Stimulated activated CD8-positive, alpha-beta memory T cell treated with anti-CD3 and anti-CD28 coated beads, Interleukin-4, amount 100 ng/mL, for 48 hours (primary cell): ENCODE data around the gene STK39.

ENCODE experiments used
- DNase-seq: peaks from one replicate; pipeline ENCODE4 v3.0.0-alpha.2; 2020

Gene STK39

GRCh38 chr2:168181825-168182224, 65.6 kb downstream of the STK39 start:
- no peak for DNase-seq

- no peak for DNase-seq
Observed at GRCh38 chr2:168180914-168181313, 66.5 kb downstream of the STK39 start.

- DNase-seq = no peak
Observed at GRCh38 chr2:168180483-168180882, 66.9 kb downstream of the STK39 start.

- DNase-seq = no peak
Observed at GRCh38 chr2:168179592-168179991, 67.8 kb downstream of the STK39 start.

- DNase-seq = no peak
Observed at GRCh38 chr2:168178520-168179324, 68.7 kb downstream of the STK39 start.

- DNase-seq = no peak
Observed at GRCh38 chr2:168176402-168176801, 71.0 kb downstream of the STK39 start.

- DNase-seq = no peak
Observed at GRCh38 chr2:168175469-168175868, 71.9 kb downstream of the STK39 start.

GRCh38 chr2:168174756-168175155, 72.6 kb downstream of the STK39 start:
- no peak for DNase-seq

- no peak for DNase-seq
Observed at GRCh38 chr2:168172071-168172470, 75.3 kb downstream of the STK39 start.

GRCh38 chr2:168171059-168171762, 76.2 kb downstream of the STK39 start:
- no peak for DNase-seq

- DNase-seq = no peak
Observed at GRCh38 chr2:168169097-168169745, 78.2 kb downstream of the STK39 start.

GRCh38 chr2:168167511-168168263, 79.7 kb downstream of the STK39 start:
- DNase-seq = no peak

GRCh38 chr2:168166902-168167510, 80.4 kb downstream of the STK39 start:
- DNase-seq = no peak

- no peak for DNase-seq
Observed at GRCh38 chr2:168165985-168166901, 81.2 kb downstream of the STK39 start.

- no peak for DNase-seq
Observed at GRCh38 chr2:168165397-168165796, 82.0 kb downstream of the STK39 start.

GRCh38 chr2:168160897-168161296, 86.5 kb downstream of the STK39 start:
- DNase-seq = no peak

- no peak for DNase-seq
Observed at GRCh38 chr2:168159754-168160585, 87.4 kb downstream of the STK39 start.

GRCh38 chr2:168158586-168158985, 88.8 kb downstream of the STK39 start:
- no peak for DNase-seq

GRCh38 chr2:168157926-168158325, 89.5 kb downstream of the STK39 start:
- no peak for DNase-seq

GRCh38 chr2:168157070-168157469, 90.3 kb downstream of the STK39 start:
- no peak for DNase-seq

- DNase-seq = no peak
Observed at GRCh38 chr2:168156661-168157060, 90.7 kb downstream of the STK39 start.
